Esophagus squamous epithelium (tissue), 5 donors: ENCODE results near the gene MS4A18. TPM values are rescaled to one million over a fixed set of nuclear protein-coding genes. Genes with fewer than 3 reads are reported as not detected.

ENCODE experiments used
- DNase-seq: peaks from one replicate; lab custom pipeline; 2025; lab: John Stamatoyannopoulos, UW
- H3K27ac ChIP-seq, 4 donors: fragments of 200-600 bp; sonication (generic); one replicate each; pipeline ENCODE4 v1.5.1; 2016 to 2019; ENCODE audit warnings: mild to moderate bottlenecking in 1 of 4
- H3K27me3 ChIP-seq, 4 donors: fragments of 200-600 bp; sonication (generic); 1 replicate in 3 of 4; 2 replicates in 1 of 4; pipeline versions ENCODE4 v1.5.1 to v1.6.0; 2017 to 2021; ENCODE audit warnings: antibody characterized with exemption in 1 of 4
- H3K36me3 ChIP-seq, 3 donors: fragments of 200-600 bp; sonication (generic); one replicate each; pipeline ENCODE4 v1.5.1; 2016 to 2019
- H3K4me1 ChIP-seq, 3 donors: fragments of 200-600 bp; sonication (generic); one replicate each; pipeline ENCODE4 v1.5.1; 2017 to 2019
- H3K4me3 ChIP-seq, 4 donors: fragments of 200-600 bp; sonication (generic); 1 replicate in 3 of 4; 2 replicates in 1 of 4; pipeline ENCODE4 v1.5.1; 2016 to 2019; ENCODE audit warnings: mild to moderate bottlenecking in 2 of 4, moderate library complexity in 1 of 4
- H3K9me3 ChIP-seq, 3 donors: fragments of 200-600 bp; sonication (generic); one replicate each; pipeline ENCODE4 v1.5.1; 2016 to 2019
- POLR2A ChIP-seq, 4 donors: fragments of 450-650 bp; IDR thresholded peaks; one replicate each; pipeline ENCODE4 v1.6.1; 2017; ENCODE audit warnings: antibody characterized with exemption in 4 of 4, mild to moderate bottlenecking in 4 of 4, moderate library complexity in 3 of 4
- WGBS, 2 donors: methylation state at CpG; one replicate each; pipeline ENCODE4 v1.1.5; 2018; 5-methylcytosine and 5-hydroxymethylcytosine counted together
- intact Hi-C: fragments of 100-400 bp; cut with DNase I; formaldehyde crosslinking; loops from one replicate; pipeline ENCODE4 v1.15.0; 2022
- total RNA-seq, 4 donors: library from RNA; depleted of rRNA; stranded (reverse); fragments of >200 nt; gene quantifications; one replicate each; pipeline ENCODE4 v1.1.0, GENCODE V29; 2016
- TF ChIP-seq, protein P1 (sequence below), 6 experiments: fragments of 450-650 bp in 4 of 6; fragments of 200-600 bp in 2 of 6; sonication (generic) in 2 of 6; IDR thresholded peaks; one replicate each; pipeline ENCODE4 v1.5.1; 2016 to 2019; ENCODE audit warnings: antibody characterized with exemption in 6 of 6, mild to moderate bottlenecking in 4 of 6, moderate library complexity in 4 of 6
- donor health status: DM: yes; HTN: yes; CAD: no.

Gene MS4A18
- total RNA-seq, 4 donors from 2014 or later, result not detected

DNA sequence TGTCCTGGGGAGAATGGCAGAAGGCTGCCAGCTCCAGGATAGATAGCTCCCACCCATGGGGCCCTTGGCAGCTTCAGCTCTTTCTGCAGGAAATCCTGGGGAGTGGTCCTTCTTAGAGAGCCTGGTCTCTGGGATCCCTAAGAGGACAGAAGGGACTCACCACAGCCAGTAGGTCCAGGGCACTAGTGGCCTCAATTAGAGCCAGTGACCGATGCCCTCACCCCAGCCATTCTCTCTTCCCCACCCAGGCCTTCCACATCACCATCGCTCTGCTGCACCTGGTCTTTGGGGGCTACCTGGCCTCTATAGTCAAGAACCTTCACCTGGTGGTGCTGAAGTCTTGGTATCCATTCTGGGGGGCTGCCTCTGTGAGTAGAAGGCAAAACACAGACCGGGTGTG, 66.2 kb downstream of the MS4A18 start:
- no peak for TF ChIP-seq POLR2A (IDR thresholded peaks at IDR 0.05)
- TF ChIP-seq, protein P1, sequence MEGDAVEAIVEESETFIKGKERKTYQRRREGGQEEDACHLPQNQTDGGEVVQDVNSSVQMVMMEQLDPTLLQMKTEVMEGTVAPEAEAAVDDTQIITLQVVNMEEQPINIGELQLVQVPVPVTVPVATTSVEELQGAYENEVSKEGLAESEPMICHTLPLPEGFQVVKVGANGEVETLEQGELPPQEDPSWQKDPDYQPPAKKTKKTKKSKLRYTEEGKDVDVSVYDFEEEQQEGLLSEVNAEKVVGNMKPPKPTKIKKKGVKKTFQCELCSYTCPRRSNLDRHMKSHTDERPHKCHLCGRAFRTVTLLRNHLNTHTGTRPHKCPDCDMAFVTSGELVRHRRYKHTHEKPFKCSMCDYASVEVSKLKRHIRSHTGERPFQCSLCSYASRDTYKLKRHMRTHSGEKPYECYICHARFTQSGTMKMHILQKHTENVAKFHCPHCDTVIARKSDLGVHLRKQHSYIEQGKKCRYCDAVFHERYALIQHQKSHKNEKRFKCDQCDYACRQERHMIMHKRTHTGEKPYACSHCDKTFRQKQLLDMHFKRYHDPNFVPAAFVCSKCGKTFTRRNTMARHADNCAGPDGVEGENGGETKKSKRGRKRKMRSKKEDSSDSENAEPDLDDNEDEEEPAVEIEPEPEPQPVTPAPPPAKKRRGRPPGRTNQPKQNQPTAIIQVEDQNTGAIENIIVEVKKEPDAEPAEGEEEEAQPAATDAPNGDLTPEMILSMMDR (IDR thresholded peaks at IDR 0.05), result no peak
- WGBS, 2 donors, result 87 to 94% methylated on average over 2 to 3 of the region's 3 CpGs
- DNase-seq, result no peak
- intact Hi-C loops, result no loop called here
- Histone ChIP-seq H3K9me3 (no peaks in the 10 kb centered on the region), H3K27me3 (peaks cover 0 to 6% (median 0%) of the 10 kb centered on the region in 4 donors), H3K4me1 (peaks cover 0 to 12% (median 8%) of the 10 kb centered on the region in 3 donors), H3K27ac (no peak overlapping the region), H3K4me3 (no peak overlapping the region), H3K36me3 (no peaks in the 10 kb centered on the region)

DNA sequence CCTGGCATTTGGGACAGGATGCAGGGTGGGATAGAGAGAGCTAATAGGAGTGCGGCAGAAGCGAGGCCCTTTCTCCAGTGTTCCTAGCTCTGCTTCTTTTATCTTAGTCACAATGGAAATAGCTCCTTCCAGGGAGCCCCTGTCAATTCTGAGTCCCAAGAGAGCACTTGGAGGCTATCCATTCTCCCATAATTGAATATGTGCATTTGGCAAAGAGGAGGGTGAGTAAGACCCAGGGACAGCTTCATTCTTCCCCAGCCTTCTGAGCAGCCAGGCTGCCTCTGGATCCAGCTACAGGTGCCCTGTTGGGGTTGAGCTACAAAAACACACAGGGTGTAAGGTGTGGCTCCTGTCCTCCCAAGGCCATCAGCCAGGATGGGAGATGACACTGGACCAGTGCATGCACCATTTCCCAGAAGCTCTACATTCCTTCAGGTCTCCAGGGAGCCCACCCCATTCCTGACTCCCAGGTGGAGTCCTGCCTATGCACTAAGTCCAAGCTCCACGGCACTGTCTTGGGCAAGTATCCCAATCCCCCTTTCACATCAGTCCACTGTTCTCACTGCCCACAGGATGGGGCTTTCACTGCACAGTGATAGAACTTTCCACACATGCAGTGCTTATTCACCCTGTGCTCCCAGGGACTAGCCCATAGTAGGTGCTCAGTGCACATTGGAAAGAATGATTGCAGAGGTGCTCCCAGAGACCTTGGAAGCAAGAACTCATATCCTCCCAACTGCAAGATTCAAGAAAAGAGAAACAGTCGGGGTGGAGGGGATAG, 66.8 kb downstream of the MS4A18 start:
- DNase-seq, result no peak

DNA sequence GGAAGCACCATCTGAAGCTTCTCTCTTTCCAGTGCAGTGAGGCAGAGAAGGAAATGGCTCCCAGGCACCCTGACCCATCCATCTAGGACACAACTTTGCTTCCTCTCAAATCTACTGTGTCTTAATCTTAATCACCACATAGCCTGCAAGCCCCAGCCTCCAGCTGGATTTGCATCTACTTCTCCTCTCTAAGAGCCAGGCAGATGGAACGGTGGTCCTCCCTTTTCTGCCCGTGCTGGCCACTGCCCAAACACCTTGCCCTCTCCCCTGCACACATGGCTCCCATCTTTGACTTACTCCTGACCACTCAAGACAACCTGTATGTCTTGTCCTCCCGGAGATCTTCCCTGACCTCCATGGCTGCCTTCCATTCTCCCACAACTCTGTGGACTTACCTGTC, 68.0 kb downstream of the MS4A18 start:
- TF ChIP-seq, protein P1 (IDR thresholded peaks at IDR 0.05), result no peak
- TF ChIP-seq POLR2A (IDR thresholded peaks at IDR 0.05), result no peak
- peaks cover 0 to 8% (median 0%) of the 10 kb centered on the region in 4 donors for H3K27me3 ChIP-seq
- intact Hi-C loops, result no loop called here

More for the DNA sequence above, 66.8 kb downstream of the MS4A18 start:
- Histone ChIP-seq H3K4me1 (peaks cover 0 to 12% (median 8%) of the 10 kb centered on the region in 3 donors), H3K27ac (no peak overlapping the region), H3K27me3 (peaks cover 0 to 6% (median 0%) of the 10 kb centered on the region in 4 donors), H3K9me3 (no peaks in the 10 kb centered on the region), H3K36me3 (no peaks in the 10 kb centered on the region), H3K4me3 (no peak overlapping the region)
- intact Hi-C loops, result no loop called here
- WGBS, 2 donors, result 86 to 92% methylated on average over 3 to 4 of the region's 4 CpGs
- TF ChIP-seq, protein P1 (IDR thresholded peaks at IDR 0.05), result no peak
- no peak for TF ChIP-seq POLR2A (IDR thresholded peaks at IDR 0.05)

More for the DNA sequence above, 68.0 kb downstream of the MS4A18 start:
- no peaks in the 10 kb centered on the region for H3K9me3 ChIP-seq
- H3K27ac ChIP-seq, result no peak overlapping the region
- no peak overlapping the region for H3K4me3 ChIP-seq
- no peak for DNase-seq
- H3K4me1 ChIP-seq, result peaks cover 0 to under 1% (median 0%) of the 10 kb centered on the region in 3 donors
- H3K36me3 ChIP-seq, result no peaks in the 10 kb centered on the region
- 68 to 79% methylated on average over 3 of the region's 3 CpGs for WGBS, 2 donors

Other genes with a start within 250 kb of the MS4A18 start
- not detected for gene MS4A12, start 231.9 kb upstream of the MS4A18 start, total RNA-seq
- not detected for gene MS4A13, start 209.3 kb upstream of the MS4A18 start, total RNA-seq
- gene MS4A8, start 25.1 kb upstream of the MS4A18 start, total RNA-seq, result not detected
- gene MS4A15, start 32.1 kb downstream of the MS4A18 start, total RNA-seq, result not detected
- gene MS4A10, start 60.6 kb downstream of the MS4A18 start, total RNA-seq, result not detected
- 10 to 100 TPM; 11.8 to 38.0 (median 24.4) TPM for gene CCDC86, start 117.4 kb downstream of the MS4A18 start, total RNA-seq
- 1 to 10 TPM in 1 of 4 donors, under 1 TPM in 2, not detected in 1; 0.31 to 2.7 (median 0.85) TPM for gene PTGDR2, start 131.2 kb downstream of the MS4A18 start, total RNA-seq
- gene ZP1, start 142.8 kb downstream of the MS4A18 start, total RNA-seq, result not detected
- gene PRPF19, start 181.9 kb downstream of the MS4A18 start, total RNA-seq, result 10 to 100 TPM; 65.0 to 90.2 (median 84.1) TPM
- gene TMEM109, start 189.4 kb downstream of the MS4A18 start, total RNA-seq, result 100 to 1,000 TPM in 1 of 4 donors, 10 to 100 TPM in 3; 66.7 to 115 (median 89.0) TPM
- 10 to 100 TPM; 11.8 to 52.7 (median 17.8) TPM for gene TMEM132A, start 199.7 kb downstream of the MS4A18 start, total RNA-seq
- 10 to 100 TPM in 2 of 4 donors, 1 to 10 TPM in 2; 4.0 to 11.5 (median 7.9) TPM for gene SLC15A3, start 227.5 kb downstream of the MS4A18 start, total RNA-seq
- gene CD6, start 247.0 kb downstream of the MS4A18 start, total RNA-seq, result 1 to 10 TPM in 3 of 4 donors, under 1 TPM in 1; 0.79 to 4.4 (median 1.4) TPM